T1000 (cell line): ENCODE data around the gene IL12A.

ENCODE experiments used
- DNase-seq: peaks from one replicate; lab custom pipeline; 2025; ENCODE audit warnings: mixed read lengths; lab: John Stamatoyannopoulos, UW

Gene IL12A

GRCh38 chr3:159989973-159990846 lies 1.6 kb downstream of the IL12A start:
- no peak for DNase-seq

- no peak for DNase-seq
Measured at GRCh38 chr3:159991591-159991990, 3.0 kb downstream of the IL12A start.

GRCh38 chr3:159992589-159992988 lies 4.0 kb downstream of the IL12A start:
- no peak for DNase-seq

GRCh38 chr3:159994182-159994581 lies 5.5 kb downstream of the IL12A start:
- no peak for DNase-seq

DNA sequence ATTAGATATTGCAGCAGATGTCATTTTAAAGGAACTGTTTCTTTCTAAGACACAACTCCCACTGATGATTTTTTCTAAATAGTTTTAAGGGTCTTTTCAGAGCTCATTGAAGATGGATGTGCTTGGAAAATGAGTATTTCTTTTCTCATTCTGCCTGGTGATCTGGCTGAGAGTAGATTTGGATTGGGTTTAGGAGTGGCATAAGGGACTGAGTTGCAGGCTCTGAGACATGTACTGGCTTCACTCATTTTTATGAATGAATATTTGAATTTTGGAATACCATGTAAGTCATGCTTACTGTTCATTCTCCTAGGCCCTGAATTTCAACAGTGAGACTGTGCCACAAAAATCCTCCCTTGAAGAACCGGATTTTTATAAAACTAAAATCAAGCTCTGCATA lies 6.5 kb downstream of the IL12A start:
- DNase-seq, result no peak

GRCh38 chr3:159996018-159996417 lies 7.4 kb downstream of the IL12A start:
- no peak for DNase-seq

GRCh38 chr3:159996959-159997358 lies 8.3 kb downstream of the IL12A start:
- DNase-seq, result no peak

DNA sequence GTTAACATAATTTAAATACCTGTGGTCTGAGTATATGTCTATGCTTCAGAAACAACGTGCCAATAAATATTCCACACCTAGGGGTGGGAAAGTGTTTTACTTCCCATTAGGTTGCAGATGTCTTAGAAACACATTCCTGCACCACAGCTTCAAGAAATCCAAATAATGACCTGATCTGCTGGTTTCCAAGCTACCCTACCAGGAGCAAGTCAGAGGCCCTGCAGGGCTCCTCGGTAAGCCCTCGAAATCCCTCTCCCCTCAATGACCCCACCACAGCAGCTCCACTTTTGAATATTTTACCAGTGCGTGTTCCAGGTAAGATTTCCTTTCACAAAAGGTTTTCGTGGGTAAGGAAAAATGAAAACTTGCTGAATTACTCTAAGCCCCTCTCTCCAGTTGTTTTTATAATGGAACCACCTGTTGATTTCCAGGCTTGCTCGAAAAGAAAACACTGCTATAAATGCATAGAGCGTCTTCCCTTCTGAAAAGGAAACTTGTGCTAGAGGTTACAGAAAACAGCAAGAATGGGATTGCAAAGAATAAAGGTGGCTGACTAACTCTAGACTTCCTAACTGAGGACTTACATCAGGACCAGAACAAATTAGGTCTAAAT lies 12.6 kb downstream of the IL12A start:
- no peak for DNase-seq

- no peak for DNase-seq
Measured at GRCh38 chr3:160001850-160002623, 13.4 kb downstream of the IL12A start.

DNA sequence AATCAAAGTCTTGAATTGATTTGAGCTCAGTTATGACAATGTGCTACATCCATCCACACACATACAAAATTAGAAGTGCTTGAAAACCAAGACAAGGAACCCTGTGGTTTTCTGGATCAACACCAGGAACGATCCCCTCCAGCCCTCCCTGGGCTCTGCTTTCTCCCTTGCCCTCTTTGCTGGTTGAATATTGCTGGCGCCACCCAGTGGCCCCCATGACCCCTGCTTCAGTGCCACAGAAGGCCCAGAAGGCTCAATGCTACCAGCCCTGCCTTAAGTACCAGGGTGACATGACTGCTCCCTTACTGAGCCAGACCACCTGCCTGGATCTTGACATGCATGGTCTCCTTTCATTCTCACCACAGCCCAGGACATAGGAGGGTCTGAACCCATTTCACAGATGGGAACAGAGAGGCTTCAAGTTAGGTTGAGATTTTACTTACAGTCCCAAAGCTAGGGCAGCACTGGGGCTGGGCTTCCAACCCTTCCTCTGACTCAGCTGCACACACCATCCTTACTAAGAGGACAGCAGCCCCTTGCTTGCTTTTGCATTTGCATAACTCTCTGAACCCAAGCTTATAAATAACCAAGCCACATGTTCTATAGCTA lies 15.0 kb downstream of the IL12A start:
- DNase-seq, result no peak

DNA sequence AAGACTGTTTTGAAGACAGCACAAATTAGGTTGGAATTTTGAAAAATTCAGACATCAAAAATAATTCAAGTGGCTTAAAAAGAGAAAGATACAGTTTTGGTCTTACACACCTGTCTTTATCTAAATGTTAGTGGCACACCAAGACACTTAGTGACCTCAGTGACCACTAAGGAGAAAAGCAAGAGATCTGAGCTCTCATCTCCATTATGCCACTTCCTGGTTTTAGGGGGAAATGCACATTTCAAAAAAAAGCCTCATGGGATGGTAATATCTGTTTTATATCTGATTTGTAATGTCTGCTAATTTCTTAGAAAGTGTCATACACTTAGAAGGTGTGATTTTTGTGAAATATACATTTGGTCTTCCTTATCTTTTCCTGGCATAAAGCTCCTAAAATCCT lies 16.4 kb downstream of the IL12A start:
- no peak for DNase-seq

DNA sequence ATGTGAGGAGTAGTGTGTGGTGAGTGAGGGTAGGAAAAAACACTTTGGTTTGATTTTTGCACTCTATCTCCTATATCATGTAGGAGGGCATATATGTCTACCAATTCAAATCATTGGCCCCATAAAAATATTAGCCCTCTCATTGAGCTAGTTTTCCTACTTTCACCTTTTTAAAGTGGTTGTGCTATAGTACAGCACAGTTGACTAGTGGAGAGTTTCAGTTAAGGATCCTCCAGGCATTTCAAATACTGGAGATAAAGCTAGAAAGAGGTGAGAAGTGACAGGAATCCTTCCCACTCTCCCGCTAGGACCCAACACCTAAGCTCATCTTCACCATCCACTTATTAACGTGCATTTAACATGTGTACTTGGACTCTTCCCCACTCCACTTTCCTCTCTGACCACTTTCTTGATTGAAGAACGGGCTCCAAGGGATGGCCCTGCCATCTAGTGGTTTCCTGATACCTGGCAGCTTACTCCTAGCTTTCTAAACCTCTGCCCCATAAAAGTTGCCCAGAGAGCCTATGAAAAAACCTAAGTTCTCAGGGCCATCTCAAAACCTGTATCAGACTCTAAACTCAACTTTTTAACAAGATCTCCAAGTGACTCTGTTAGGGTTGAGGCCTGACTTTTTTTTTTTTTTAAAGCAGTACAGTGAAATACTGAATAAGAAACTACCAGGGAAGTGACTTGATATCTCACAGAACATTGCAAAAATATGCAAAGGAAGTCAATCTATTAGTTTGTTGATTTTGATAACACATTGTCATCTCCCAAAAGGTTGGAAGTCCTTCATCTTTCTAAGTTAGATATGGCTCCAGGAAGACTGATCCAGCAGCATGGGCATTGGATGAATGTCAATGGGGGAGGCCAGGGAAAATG lies 17.9 kb downstream of the IL12A start:
- DNase-seq, result peak; percentile 35

DNA sequence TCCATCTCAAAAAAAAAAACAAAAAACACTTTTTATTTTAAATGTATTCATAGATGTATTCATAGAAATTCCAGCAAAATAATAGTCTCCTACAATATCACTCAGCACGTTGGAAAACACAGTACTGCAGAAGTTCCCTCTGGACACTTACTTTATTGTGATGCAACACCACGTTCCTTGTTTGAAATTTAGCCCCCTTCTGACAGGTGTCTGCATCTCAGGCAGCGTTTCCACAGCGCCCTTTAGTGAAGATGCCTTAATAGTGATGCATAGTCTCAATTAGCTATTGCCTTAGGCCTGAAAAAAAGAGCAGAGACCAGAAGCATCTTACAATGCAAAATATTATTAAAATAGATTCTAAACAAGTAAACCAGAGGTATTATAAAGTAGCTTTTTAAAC lies 20.3 kb downstream of the IL12A start:
- DNase-seq, result no peak

DNA sequence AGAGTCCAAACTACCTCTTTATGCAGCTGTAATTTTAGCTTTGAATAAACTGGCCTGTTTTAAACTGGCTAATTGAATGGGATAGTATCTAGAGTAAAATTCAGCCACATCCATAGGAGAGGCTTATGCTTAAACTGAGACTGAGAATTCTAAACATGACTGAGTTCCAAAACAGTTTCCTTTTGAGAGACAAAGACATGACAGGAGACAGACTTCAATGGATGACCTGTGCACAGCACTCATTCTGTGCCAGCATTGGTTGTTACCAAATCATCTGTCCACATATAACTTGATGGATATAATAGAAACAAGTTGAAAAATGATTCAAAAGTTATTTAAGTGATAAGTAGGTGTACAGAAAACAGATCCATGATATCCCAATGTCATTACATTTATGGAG lies 20.9 kb downstream of the IL12A start:
- DNase-seq, result no peak

- no peak for DNase-seq
Measured at GRCh38 chr3:160010578-160010977, 21.9 kb downstream of the IL12A start.

DNA sequence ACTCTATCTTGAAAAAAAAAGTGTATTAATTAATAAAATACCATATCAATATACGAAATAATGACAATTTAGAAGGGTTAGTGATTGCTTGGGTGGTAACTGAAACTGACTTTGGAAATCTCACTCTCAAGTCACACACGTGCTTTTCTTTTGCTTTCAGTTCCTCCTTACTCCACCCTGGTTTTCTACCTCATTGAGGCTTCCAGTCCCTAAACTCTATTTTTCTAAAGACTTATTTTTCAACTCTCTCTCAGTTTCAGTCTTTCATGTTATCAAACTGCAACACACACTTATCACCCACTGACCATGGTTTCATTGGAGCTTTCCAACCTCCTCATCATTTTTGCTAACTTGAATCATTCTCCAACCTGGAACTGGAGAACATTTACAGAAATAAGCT lies 23.5 kb downstream of the IL12A start:
- DNase-seq, result no peak

GRCh38 chr3:160016972-160017371 lies 28.3 kb downstream of the IL12A start:
- no peak for DNase-seq

DNA sequence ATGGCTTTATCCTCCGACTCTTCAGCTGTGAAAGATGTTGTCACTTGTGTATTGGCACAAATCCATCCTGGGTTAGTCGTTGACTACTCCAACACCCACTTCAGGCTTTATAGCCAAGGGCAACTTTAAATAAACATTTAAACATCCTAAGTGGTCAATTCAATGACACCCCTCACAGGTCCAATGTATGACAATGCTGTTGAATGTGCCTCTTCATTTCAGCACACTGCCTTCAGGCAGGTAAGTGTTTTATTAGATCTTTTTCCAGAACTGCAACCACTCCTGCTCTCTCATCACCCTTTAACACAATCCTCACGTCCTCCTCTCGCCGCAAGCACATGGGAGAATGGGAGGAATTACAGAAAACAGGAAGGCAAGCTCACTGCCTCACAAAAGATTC lies 30.3 kb downstream of the IL12A start:
- DNase-seq, result no peak

DNA sequence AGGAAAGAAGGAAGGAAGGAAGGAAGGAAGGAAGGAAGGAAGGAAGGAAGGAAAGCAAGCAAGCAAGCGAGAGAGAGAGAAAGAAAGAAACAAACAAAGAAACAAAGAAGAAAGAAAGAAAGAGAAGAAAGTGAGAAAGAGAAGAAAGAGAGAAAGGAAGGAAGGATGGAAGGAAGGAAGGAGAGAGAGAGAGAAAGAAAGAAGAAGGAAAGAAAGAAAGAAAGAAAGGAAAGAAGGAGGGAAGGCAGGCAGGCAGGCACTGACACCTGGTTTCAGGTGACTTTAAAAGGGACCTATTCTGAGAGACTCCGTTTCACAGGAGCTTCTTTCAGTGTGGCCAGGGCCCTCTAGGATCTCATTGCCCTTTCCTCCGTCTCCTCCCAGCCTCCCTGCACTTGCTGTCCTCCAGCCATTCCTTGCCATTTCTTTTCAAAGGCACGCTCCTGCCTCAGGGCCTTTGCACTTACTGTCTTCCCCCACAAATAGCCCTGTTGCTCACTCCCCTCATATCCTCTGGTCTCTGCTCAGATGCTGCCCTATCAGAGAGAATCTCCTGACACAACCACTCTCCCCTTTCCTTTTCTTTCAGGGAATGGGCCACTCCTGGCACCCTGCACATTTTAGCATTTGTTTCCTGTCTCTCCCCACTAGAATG lies 31.5 kb downstream of the IL12A start:
- no peak for DNase-seq

DNA sequence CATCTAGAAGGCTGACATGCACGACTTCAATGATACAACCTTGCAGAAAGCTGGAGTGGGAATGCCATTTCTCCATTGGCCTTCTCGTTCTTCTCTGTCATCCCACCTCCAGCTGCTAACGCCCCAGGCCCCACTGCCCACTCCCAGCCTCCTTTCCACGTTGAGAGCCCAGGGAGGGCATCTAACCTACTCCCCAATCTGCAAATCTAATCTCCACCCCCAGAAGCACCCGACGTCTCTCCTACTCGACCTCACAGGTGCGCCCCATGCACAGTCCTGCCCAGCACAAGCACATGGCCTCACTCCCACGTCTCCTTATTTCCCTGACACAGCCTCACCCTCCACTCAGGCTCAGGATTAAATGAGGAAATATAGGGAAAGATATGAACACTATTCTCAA lies 33.4 kb downstream of the IL12A start:
- no peak for DNase-seq

- DNase-seq, result no peak
Measured at GRCh38 chr3:160023476-160023875, 34.8 kb downstream of the IL12A start.
